PC-9 (cell line): ENCODE results near the gene RRAD. TPM values are rescaled to one million over a fixed set of nuclear protein-coding genes. Genes with fewer than 3 reads are reported as not detected.
A peak's percentile ranks its signal among the peaks of the same experiment; 100 is the strongest.
"Not testable (repeated sequence)": the region's sequence is repeated elsewhere in the genome, so short reads cannot be mapped to it uniquely, and the experiment has no call there.

Source experiments
- Bru-seq: library from RNA; stranded (reverse); fragments of 400-500 nt; gene quantifications from one replicate; lab custom pipeline; 2021; lab: Mats Ljungman, UMichigan
- BruChase-seq, 2 experiments: library from RNA; stranded (reverse); fragments of 400-500 nt; gene quantifications; one replicate each; lab custom pipeline; 2021; lab: Mats Ljungman, UMichigan
- BruUV-seq: library from RNA; stranded (reverse); fragments of 400-500 nt; replicated peaks from 2 replicates; lab custom pipeline; 2021; lab: Mats Ljungman, UMichigan
- CTCF ChIA-PET: fragments of 300-600 bp; sonication (Branson Sonifier 250); formaldehyde crosslinking; loops from one replicate; lab custom pipeline; 2022; ENCODE audit warnings: antibody characterized with exemption; lab: Charles Lee
- POLR2A ChIA-PET: fragments of 300-600 bp; sonication (Branson Sonifier 250); formaldehyde crosslinking; loops from one replicate; lab custom pipeline; 2022; ENCODE audit warnings: antibody characterized with exemption; ENCODE audit not compliant: unreplicated experiment; lab: Charles Lee
- DNase-seq, 2 experiments: peaks; one replicate each; pipeline versions ENCODE4 v3.0.0 to v3.0.0-alpha.2; 2015 to 2022; ENCODE audit warnings: mixed read lengths in 1 of 2
- H2AFZ ChIP-seq: fragments of 200-600 bp; sonication (generic); 2 replicates; pipeline ENCODE4 v1.8.1; 2017; ENCODE audit warnings: antibody characterized with exemption
- H3F3A ChIP-seq: fragments of 200-600 bp; sonication (generic); 2 replicates; pipeline ENCODE4 v1.8.1; 2017; ENCODE audit warnings: antibody characterized with exemption, mild to moderate bottlenecking, low read depth; ENCODE audit not compliant: insufficient read depth
- H3K27ac ChIP-seq: fragments of 200-600 bp; sonication (generic); 2 replicates; pipeline ENCODE4 v1.6.1; 2016; ENCODE audit warnings: mixed run types
- H3K27me3 ChIP-seq: fragments of 200-600 bp; sonication (generic); 2 replicates; pipeline ENCODE4 v1.6.1; 2016; ENCODE audit warnings: low read depth, mixed run types; ENCODE audit not compliant: insufficient read depth
- H3K36me3 ChIP-seq: fragments of 200-600 bp; sonication (generic); 2 replicates; pipeline ENCODE4 v1.6.1; 2016; ENCODE audit warnings: low read depth, mixed run types
- H3K4me1 ChIP-seq: fragments of 200-600 bp; sonication (generic); replicated peaks from 2 replicates; pipeline ENCODE4 v1.6.1; 2016; ENCODE audit warnings: mixed run types; ENCODE audit not compliant: insufficient read depth
- H3K4me2 ChIP-seq: fragments of 200-600 bp; sonication (generic); 2 replicates; pipeline ENCODE4 v1.6.1; 2017; ENCODE audit warnings: mixed run types
- H3K4me3 ChIP-seq: fragments of 200-600 bp; sonication (generic); 2 replicates; pipeline ENCODE4 v1.6.1; 2016; ENCODE audit warnings: mixed run types
- H3K79me2 ChIP-seq: fragments of 200-600 bp; sonication (generic); 2 replicates; pipeline ENCODE4 v1.6.1; 2017; ENCODE audit warnings: low read depth, mixed run types
- H3K9me2 ChIP-seq: fragments of 200-600 bp; sonication (generic); 2 replicates; pipeline ENCODE4 v1.8.1; 2017; ENCODE audit warnings: mild to moderate bottlenecking; ENCODE audit not compliant: insufficient read depth
- H3K9me3 ChIP-seq: fragments of 200-600 bp; sonication (generic); 2 replicates; pipeline ENCODE4 v1.8.1; 2016; ENCODE audit warnings: low read depth; ENCODE audit not compliant: insufficient read depth
- H4K20me1 ChIP-seq: fragments of 200-600 bp; sonication (generic); 2 replicates; pipeline ENCODE4 v1.8.1; 2017; ENCODE audit not compliant: insufficient read depth
- CTCF ChIP-seq: fragments of 200-600 bp; sonication (generic); conservative IDR thresholded peaks from 2 replicates; pipeline ENCODE4 v1.6.1; 2017; ENCODE audit warnings: mixed run types, antibody characterized with exemption, mild to moderate bottlenecking, moderate library complexity
- EZH2 ChIP-seq: fragments of 200-600 bp; sonication (generic); IDR thresholded peaks from 2 replicates; pipeline ENCODE4 v1.8.0; 2017; ENCODE audit warnings: antibody characterized with exemption, low read depth
- intact Hi-C: fragments of 100-400 bp; cut with micrococcal nuclease; formaldehyde crosslinking; loops from one replicate; pipeline ENCODE4 v1.10.0; 2022; ENCODE audit not compliant: unreplicated experiment
- long read RNA-seq: library from polyadenylated mRNA; stranded (forward); transcript quantifications from one replicate; pipeline ENCODE4 v2.0.0, GENCODE V29; 2022
- total RNA-seq: library from RNA; stranded (reverse); gene quantifications from 2 replicates; pipeline ENCODE4 v1.2.3, GENCODE V29; 2021

The RRAD gene
- total RNA-seq (0.24 TPM in 1 of 2 replicates, not detected in the other), Bru-seq, nascent RNA (percentile 11 among the genes with signal in this experiment), BruChase-seq, experiment 1, labeled RNA remaining after a 2-hour chase (percentile 19 among the genes with signal in this experiment), BruChase-seq, experiment 2, labeled RNA remaining after a 6-hour chase (percentile 12 among the genes with signal in this experiment)
- long read RNA-seq = 0 reads

GRCh38 chr16:66925322-66925840, at the start of gene RRAD:
Gene RRAD (minus strand): TSS chr16:66925535. CDS start chr16:66925179, 356 bp downstream.
- no peak for DNase-seq
- Histone ChIP-seq H4K20me1 (0 out of 2 replicates have a peak, but pooled peaks cover under 1% of the 10 kb centered on the region), H3K4me1 (peaks cover 46% of the 10 kb centered on the region), H3F3A (peaks cover 28% of the 10 kb centered on the region), H3K27me3 (no peaks in the 10 kb centered on the region), H3K27ac (no peak within 1 kb of the TSS), H3K9me2 (no peaks in the 10 kb centered on the region), H3K4me2 (no peak within 1 kb of the TSS), H3K36me3 (no peaks in the 10 kb centered on the region), H3K4me3 (no peak within 1 kb of the TSS), H2AFZ (no peak within 1 kb of the TSS), H3K79me2 (no peaks in the 10 kb centered on the region), H3K9me3 (no peaks in the 10 kb centered on the region)
- intact Hi-C loops = loop anchor here (5.0 kb wide), 1 partner anchor 38 kb away; no protein-coding TSS in a partner anchor
- ChIA-PET POLR2A (no interaction called here), CTCF (interaction anchor here (0.6 kb wide), 1 partner anchor 240 kb away, joined by 5 read pairs; no protein-coding TSS in a partner anchor)
- TF ChIP-seq CTCF (no peak), EZH2 (no peak)
- BruUV-seq = no TSS peak

DNA sequence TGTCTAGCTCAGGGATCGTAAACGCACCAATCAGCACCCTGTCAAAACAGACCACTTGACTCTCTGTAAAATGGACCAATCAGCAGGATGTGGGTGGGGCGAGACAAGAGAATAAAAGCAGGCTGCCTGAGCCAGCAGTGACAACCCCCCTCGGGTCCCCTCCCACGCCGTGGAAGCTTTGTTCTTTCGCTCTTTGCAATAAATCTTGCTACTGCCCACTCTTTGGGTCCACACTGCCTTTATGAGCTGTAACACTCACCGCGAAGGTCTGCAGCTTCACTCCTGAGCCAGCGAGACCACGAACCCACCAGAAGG, 49.6 kb upstream of the RRAD start:
- H2AFZ ChIP-seq, H3K4me3 ChIP-seq, H3K9me2 ChIP-seq, H3K27ac ChIP-seq, H4K20me1 ChIP-seq, DNase-seq, H3K4me2 ChIP-seq, intact Hi-C loops, H3K79me2 ChIP-seq, H3K9me3 ChIP-seq, BruUV-seq, H3K36me3 ChIP-seq, H3F3A ChIP-seq, H3K27me3 ChIP-seq, POLR2A ChIA-PET: not testable (repeated sequence)
- peaks cover 17% of the 10 kb centered on the region for H3K4me1 ChIP-seq
- CTCF ChIA-PET = interaction anchor here (0.6 kb wide), 1 partner anchor 85 kb away, joined by 14 read pairs; no protein-coding TSS in a partner anchor

- H2AFZ ChIP-seq, H3K79me2 ChIP-seq, BruUV-seq, H3K27ac ChIP-seq, intact Hi-C loops, H3K4me2 ChIP-seq, H4K20me1 ChIP-seq, H3K9me3 ChIP-seq, H3K4me3 ChIP-seq, H3K27me3 ChIP-seq, H3F3A ChIP-seq, H3K36me3 ChIP-seq, DNase-seq, H3K9me2 ChIP-seq: not testable (repeated sequence)
- POLR2A ChIA-PET = interaction anchor here (0.5 kb wide), 1 partner anchor 144 kb away, joined by 16 read pairs; no protein-coding TSS in a partner anchor
- peaks cover 17% of the 10 kb centered on the region for H3K4me1 ChIP-seq
- CTCF ChIA-PET = interaction anchor here (0.5 to 0.7 kb wide), 3 partner anchors 8 to 119 kb away, joined by 3 to 5 read pairs (median 3); no protein-coding TSS in a partner anchor
These were observed 49.0 kb upstream of the RRAD start for GRCh38 chr16:66974156-66974931.

GRCh38 chr16:66973716-66974115, 48.4 kb upstream of the RRAD start:
- Histone ChIP-seq H3K9me3 (no peaks in the 10 kb centered on the region), H3K36me3 (no peaks in the 10 kb centered on the region), H3K4me1 (peaks cover 17% of the 10 kb centered on the region), H3K9me2 (no peaks in the 10 kb centered on the region), H4K20me1 (no peaks in the 10 kb centered on the region), H3K27me3 (no peaks in the 10 kb centered on the region), H3F3A (no peaks in the 10 kb centered on the region), H3K4me2 (no peak overlapping the region), H3K79me2 (no peaks in the 10 kb centered on the region), H3K27ac (no peak overlapping the region), H2AFZ (no peak overlapping the region), H3K4me3 (no peak overlapping the region)
- BruUV-seq = no TSS peak
- intact Hi-C loops = no loop called here
- no peak for DNase-seq
- ChIA-PET CTCF (interaction anchor here (0.5 kb wide), 1 partner anchor 8 kb away, joined by 3 read pairs; no protein-coding TSS in a partner anchor), POLR2A (interaction anchor here (0.5 kb wide), 1 partner anchor 144 kb away, joined by 16 read pairs; no protein-coding TSS in a partner anchor)
- TF ChIP-seq CTCF (no peak), EZH2 (no peak)
